ENCODE data around the gene MYO9B. TPM values are rescaled to one million over a fixed set of nuclear protein-coding genes. Genes with fewer than 3 reads are reported as not detected.

MYO9B gene
- polyA plus RNA-seq, 2 of the 4 experiments (the other 2 are of a cell fraction), result 13.0 to 27.7 TPM

- TF ChIP-seq RAD21 (conservative IDR thresholded peaks at IDR 0.05 in 1 of 2, IDR thresholded peaks at IDR 0.05 in 1 of 2), result no peak
- no peaks in the 10 kb centered on the region for H3K9me3 ChIP-seq
- no peak overlapping the region for H3K4me2 ChIP-seq
- ChIA-PET POLR2A (no interaction called here), CTCF (interaction anchor here (0.6 kb wide), 1 partner anchor 10 kb away, joined by 3 read pairs; no protein-coding TSS in a partner anchor)
- H3K27ac ChIP-seq, result no peak overlapping the region
- DNase-seq (ENCODE audit: low read depth in 1 of 2, low spot score in 1 of 2) (no peak), FAIRE-seq (no peak), ATAC-seq (no peak)
- 94% methylated on average over 16 of the region's 16 CpGs for WGBS (ENCODE audit: missing lambda C conversion rate)
- no peaks in the 10 kb centered on the region for H3K4me1 ChIP-seq
- H3K4me3 ChIP-seq, result no peak overlapping the region
Observed at GRCh38 chr19:17197666-17198065, 122.1 kb downstream of the MYO9B start.

GRCh38 chr19:17200408-17201079, 125.0 kb downstream of the MYO9B start:
- H3K9me3 ChIP-seq, result no peaks in the 10 kb centered on the region
- no peaks in the 10 kb centered on the region for H3K4me1 ChIP-seq
- WGBS (ENCODE audit: missing lambda C conversion rate), result 97% methylated on average over 12 of the region's 16 CpGs
- no peak for DNase-seq (ENCODE audit: low read depth in 1 of 2, low spot score in 1 of 2)
- no peak overlapping the region for H3K4me2 ChIP-seq
- H3K27ac ChIP-seq, result no peak overlapping the region
- CTCF ChIA-PET, result interaction anchor here (1.4 kb wide), 1 partner anchor 34 kb away, joined by 4 read pairs; no protein-coding TSS in a partner anchor
- no peak for ATAC-seq
- no peak for TF ChIP-seq HEYL (CRISPR knock-in tag; IDR thresholded peaks at IDR 0.05)
- no peak for TF ChIP-seq BHLHE40 (IDR thresholded peaks at IDR 0.05; ENCODE audit: low read depth, low read length)
- no peak overlapping the region for H3K4me3 ChIP-seq
- POLR2A ChIA-PET, result no interaction called here
- FAIRE-seq, result no peak

- Histone ChIP-seq H3K4me3 (no peak overlapping the region), H3K27ac (no peak overlapping the region), H3K9me3 (no peaks in the 10 kb centered on the region), H3K4me1 (no peaks in the 10 kb centered on the region), H3K4me2 (no peak overlapping the region)
- TF ChIP-seq CHD2 (IDR thresholded peaks at IDR 0.05; ENCODE audit: low read length, partially characterized antibody) (no peak), RNF2 (IDR thresholded peaks at IDR 0.05; ENCODE audit: borderline replicate concordance, low read depth) (no peak), SMC3 (IDR thresholded peaks at IDR 0.05) (no peak)
- ATAC-seq, result peak in 1 of 2 experiments; percentile 53; a peak in 4 of 6 replicates
- no peak for FAIRE-seq
- POLR2A ChIA-PET, result no interaction called here
- peak; percentile 33 to 40 for DNase-seq (ENCODE audit: low read depth in 1 of 2, low spot score in 1 of 2)
- CTCF ChIA-PET, result interaction anchor here (1.4 kb wide), 1 partner anchor 33 kb away, joined by 4 read pairs; no protein-coding TSS in a partner anchor
- 59% methylated on average over 9 of the region's 9 CpGs for WGBS (ENCODE audit: missing lambda C conversion rate)
Observed at GRCh38 chr19:17202249-17202648, 126.7 kb downstream of the MYO9B start.

- Histone ChIP-seq H3K4me1 (no peaks in the 10 kb centered on the region), H3K4me3 (no peak overlapping the region), H3K27ac (no peak overlapping the region), H3K4me2 (no peak overlapping the region), H3K9me3 (no peaks in the 10 kb centered on the region)
- ATAC-seq (no peak), DNase-seq (ENCODE audit: low read depth in 1 of 2, low spot score in 1 of 2) (no peak), FAIRE-seq (no peak)
- 94% methylated on average over 17 of the region's 17 CpGs for WGBS (ENCODE audit: missing lambda C conversion rate)
- TF ChIP-seq CHD4 (IDR thresholded peaks at IDR 0.05; ENCODE audit: borderline replicate concordance) (no peak), BHLHE40 (IDR thresholded peaks at IDR 0.05; ENCODE audit: low read depth, low read length) (no peak), HES2 (IDR thresholded peaks at IDR 0.05) (no peak), BCL3 (IDR thresholded peaks at IDR 0.05) (no peak), CTCF (IDR thresholded peaks at IDR 0.05) (no peak), SMC3 (IDR thresholded peaks at IDR 0.05) (no peak), CBX2 (IDR thresholded peaks at IDR 0.05; ENCODE audit: borderline replicate concordance, low read depth) (no peak), RARB (CRISPR knock-in tag; IDR thresholded peaks at IDR 0.05) (no peak), HOXB5 (CRISPR knock-in tag; IDR thresholded peaks at IDR 0.05) (no peak), NR3C1 (IDR thresholded peaks at IDR 0.05) (no peak), TFCP2L1 (CRISPR knock-in tag; IDR thresholded peaks at IDR 0.05) (no peak), MAFK (IDR thresholded peaks at IDR 0.05; ENCODE audit: partially characterized antibody) (no peak), SREBF2 (IDR thresholded peaks at IDR 0.05) (no peak), HEYL (CRISPR knock-in tag; IDR thresholded peaks at IDR 0.05) (no peak), RNF2 (IDR thresholded peaks at IDR 0.05; ENCODE audit: borderline replicate concordance, low read depth) (no peak), KDM1A (IDR thresholded peaks at IDR 0.05; ENCODE audit: low read depth) (no peak), KDM5A (IDR thresholded peaks at IDR 0.05) (no peak)
- POLR2A ChIA-PET, result no interaction called here
- CTCF ChIA-PET, result no interaction called here
Observed at GRCh38 chr19:17202713-17203112, 127.1 kb downstream of the MYO9B start.

Data from A549 (cell line).